ENCODE results near the gene PNMA3.

- no peak for TF ChIP-seq EP300 (IDR thresholded peaks at IDR 0.05; ENCODE audit: borderline replicate concordance)
- no peak for TF ChIP-seq RAD21 (IDR thresholded peaks at IDR 0.05; ENCODE audit: low read depth)
- TF ChIP-seq ZBTB7A (IDR thresholded peaks at IDR 0.05; ENCODE audit: low read depth) = no peak
- no peak for TF ChIP-seq YY1 (IDR thresholded peaks at IDR 0.05; ENCODE audit: low read depth)
- TF ChIP-seq EGR1 (IDR thresholded peaks at IDR 0.05) = no peak
- TF ChIP-seq FOXM1 (IDR thresholded peaks at IDR 0.05; ENCODE audit: borderline replicate concordance, low read depth) = no peak
- TF ChIP-seq, protein P1, sequence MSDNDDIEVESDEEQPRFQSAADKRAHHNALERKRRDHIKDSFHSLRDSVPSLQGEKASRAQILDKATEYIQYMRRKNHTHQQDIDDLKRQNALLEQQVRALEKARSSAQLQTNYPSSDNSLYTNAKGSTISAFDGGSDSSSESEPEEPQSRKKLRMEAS (IDR thresholded peaks at IDR 0.05) = no peak
- no peak for TF ChIP-seq USF1 (IDR thresholded peaks at IDR 0.05)
These were observed 7.0 kb downstream of the PNMA3 start for GRCh38 chrX:153063315-153063714.

Data from Ishikawa (cell line).